SU-DHL-6 (cell line): ENCODE measurements around the gene ARHGAP22.

Source experiments
- H2AFZ ChIP-seq: fragments of 200-600 bp; sonication (generic); 2 replicates; pipeline ENCODE4 v1.6.1; 2014; ENCODE audit warnings: low read depth, mild to moderate bottlenecking, moderate library complexity, mixed read lengths, antibody characterized with exemption, low read length; ENCODE audit not compliant: severe bottlenecking
- H3F3A ChIP-seq: fragments of 200-600 bp; shearing (Covaris generic); 2 replicates; pipeline ENCODE4 v1.6.0; 2016; ENCODE audit warnings: antibody characterized with exemption, mild to moderate bottlenecking; ENCODE audit not compliant: insufficient read depth
- H3K27ac ChIP-seq: fragments of 200-600 bp; sonication (generic); 2 replicates; pipeline ENCODE4 v1.5.1; 2016; ENCODE audit warnings: low read depth, mild to moderate bottlenecking, low read length, moderate library complexity, mixed read lengths
- H3K27me3 ChIP-seq: fragments of 200-600 bp; sonication (generic), shearing (Covaris generic); 2 replicates; pipeline ENCODE4 v1.6.0; 2014; ENCODE audit warnings: mild to moderate bottlenecking, low read length
- H3K36me3 ChIP-seq: fragments of 200-600 bp; sonication (generic); 2 replicates; pipeline ENCODE4 v1.6.1; 2014; ENCODE audit warnings: mild to moderate bottlenecking, low read length, mixed read lengths
- H3K4me2 ChIP-seq: fragments of 300-600, 200-600 bp; shearing (Covaris generic), sonication (generic); 2 replicates; pipeline ENCODE4 v1.6.0; 2014; ENCODE audit warnings: low read length, low read depth, mild to moderate bottlenecking; ENCODE audit not compliant: poor library complexity, severe bottlenecking
- H3K4me3 ChIP-seq: fragments of 200-600 bp; sonication (generic); 2 replicates; pipeline ENCODE4 v1.5.1; 2014; ENCODE audit warnings: antibody characterized with exemption, low read length, mild to moderate bottlenecking, mixed read lengths; ENCODE audit not compliant: insufficient read depth, poor library complexity, severe bottlenecking
- H3K79me2 ChIP-seq: fragments of 200-600 bp; sonication (generic); 2 replicates; pipeline ENCODE4 v1.6.1; 2014; ENCODE audit warnings: mild to moderate bottlenecking, low read length, moderate library complexity; ENCODE audit not compliant: insufficient read depth
- H3K9ac ChIP-seq: fragments of 200-600 bp; sonication (generic); 2 replicates; pipeline ENCODE4 v1.7.0; 2014; ENCODE audit warnings: mild to moderate bottlenecking, low read length
- H3K9me2 ChIP-seq: fragments of 200-600 bp; sonication (generic); replicated peaks from 2 replicates; pipeline ENCODE4 v1.6.1; 2014; ENCODE audit warnings: low read length; ENCODE audit not compliant: insufficient read depth
- H3K9me3 ChIP-seq: fragments of 200-600 bp; sonication (generic); 2 replicates; pipeline ENCODE4 v1.6.1; 2014; ENCODE audit warnings: low read length, mixed read lengths; ENCODE audit not compliant: insufficient read depth
- H4K20me1 ChIP-seq: fragments of 200-600 bp; sonication (generic); 2 replicates; pipeline ENCODE4 v1.6.1; 2014; ENCODE audit warnings: low read depth, mild to moderate bottlenecking, antibody characterized with exemption, low read length, moderate library complexity, mixed read lengths
- EZH2phosphoT487 ChIP-seq: fragments of 200-600 bp; sonication (generic), shearing (Covaris generic); conservative IDR thresholded peaks from 2 replicates; pipeline ENCODE4 v1.6.1; 2018; ENCODE audit warnings: mild to moderate bottlenecking, antibody characterized with exemption, low read length, moderate library complexity, mixed read lengths
- TF ChIP-seq, protein P1 (sequence below): fragments of 200-600 bp; sonication (generic); IDR thresholded peaks from one replicate; pipeline ENCODE4 v1.5.1; 2017; ENCODE audit warnings: antibody characterized with exemption, mild to moderate bottlenecking, low read length, moderate library complexity; ENCODE audit not compliant: insufficient read depth, poor library complexity, severe bottlenecking

Gene ARHGAP22

GRCh38 chr10:48598936-48599829 lies 5.7 kb downstream of the ARHGAP22 start:
- Histone ChIP-seq H3K9me2 (no peaks in the 10 kb centered on the region), H2AFZ (no peak overlapping the region), H3K27me3 (no peaks in the 10 kb centered on the region), H3K9ac (no peak overlapping the region), H3K79me2 (0 out of 2 replicates have a peak, but pooled peaks cover 3% of the 10 kb centered on the region), H3K4me2 (no peak overlapping the region), H3K27ac (no peak overlapping the region), H3K4me3 (no peak overlapping the region), H3F3A (no peaks in the 10 kb centered on the region), H3K9me3 (no peaks in the 10 kb centered on the region), H4K20me1 (no peaks in the 10 kb centered on the region), H3K36me3 (no peaks in the 10 kb centered on the region)
- no peak for TF ChIP-seq EZH2phosphoT487
- TF ChIP-seq, protein P1, sequence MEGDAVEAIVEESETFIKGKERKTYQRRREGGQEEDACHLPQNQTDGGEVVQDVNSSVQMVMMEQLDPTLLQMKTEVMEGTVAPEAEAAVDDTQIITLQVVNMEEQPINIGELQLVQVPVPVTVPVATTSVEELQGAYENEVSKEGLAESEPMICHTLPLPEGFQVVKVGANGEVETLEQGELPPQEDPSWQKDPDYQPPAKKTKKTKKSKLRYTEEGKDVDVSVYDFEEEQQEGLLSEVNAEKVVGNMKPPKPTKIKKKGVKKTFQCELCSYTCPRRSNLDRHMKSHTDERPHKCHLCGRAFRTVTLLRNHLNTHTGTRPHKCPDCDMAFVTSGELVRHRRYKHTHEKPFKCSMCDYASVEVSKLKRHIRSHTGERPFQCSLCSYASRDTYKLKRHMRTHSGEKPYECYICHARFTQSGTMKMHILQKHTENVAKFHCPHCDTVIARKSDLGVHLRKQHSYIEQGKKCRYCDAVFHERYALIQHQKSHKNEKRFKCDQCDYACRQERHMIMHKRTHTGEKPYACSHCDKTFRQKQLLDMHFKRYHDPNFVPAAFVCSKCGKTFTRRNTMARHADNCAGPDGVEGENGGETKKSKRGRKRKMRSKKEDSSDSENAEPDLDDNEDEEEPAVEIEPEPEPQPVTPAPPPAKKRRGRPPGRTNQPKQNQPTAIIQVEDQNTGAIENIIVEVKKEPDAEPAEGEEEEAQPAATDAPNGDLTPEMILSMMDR, result no peak

DNA sequence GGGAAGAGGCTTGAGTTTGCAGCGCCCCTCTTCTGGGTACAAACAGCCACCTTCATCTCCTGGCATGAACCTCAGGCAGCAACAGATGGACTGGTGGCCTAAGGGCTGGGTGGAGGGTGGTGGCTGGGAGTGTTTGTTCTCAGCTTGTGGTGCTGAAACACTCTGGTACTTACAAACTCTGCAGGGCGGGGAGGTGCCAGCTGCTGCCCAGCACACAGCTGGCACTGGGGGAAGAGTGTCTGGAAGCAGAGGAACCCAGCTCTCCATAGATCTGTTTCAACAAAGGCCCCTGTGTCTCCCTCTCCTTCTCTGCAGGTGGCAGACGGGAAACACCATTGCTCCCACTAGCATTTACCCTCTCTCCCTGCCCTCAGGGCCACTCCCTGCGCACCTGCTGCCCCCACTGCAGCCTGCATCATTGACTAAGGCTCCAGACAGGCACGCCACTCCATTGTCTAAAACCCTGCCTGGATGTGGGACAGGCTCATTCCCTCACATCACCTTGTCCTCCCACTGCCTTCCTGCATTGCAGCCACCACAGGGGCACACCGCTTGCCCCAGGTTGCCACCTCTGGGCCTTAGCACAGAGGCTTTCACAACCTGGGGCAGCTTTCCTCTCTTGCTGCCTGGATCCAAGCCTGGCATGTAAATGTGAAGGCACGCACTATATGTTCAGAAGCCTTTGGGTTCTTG lies 6.5 kb downstream of the ARHGAP22 start:
- Histone ChIP-seq H4K20me1 (no peaks in the 10 kb centered on the region), H3K36me3 (no peaks in the 10 kb centered on the region), H3K9ac (no peak overlapping the region), H2AFZ (no peak overlapping the region), H3K27ac (no peak overlapping the region), H3K9me2 (no peaks in the 10 kb centered on the region), H3F3A (no peaks in the 10 kb centered on the region), H3K79me2 (no peaks in the 10 kb centered on the region), H3K9me3 (no peaks in the 10 kb centered on the region), H3K27me3 (no peaks in the 10 kb centered on the region), H3K4me3 (no peak overlapping the region), H3K4me2 (no peak overlapping the region)
- TF ChIP-seq EZH2phosphoT487, result no peak
- TF ChIP-seq, protein P1, result no peak

- Histone ChIP-seq H4K20me1 (no peaks in the 10 kb centered on the region), H3K36me3 (no peaks in the 10 kb centered on the region), H3K9me2 (no peaks in the 10 kb centered on the region), H3K79me2 (no peaks in the 10 kb centered on the region), H3K9me3 (no peaks in the 10 kb centered on the region), H3K27me3 (no peaks in the 10 kb centered on the region), H3K27ac (no peak overlapping the region), H2AFZ (no peak overlapping the region), H3K4me2 (no peak overlapping the region), H3F3A (no peaks in the 10 kb centered on the region), H3K9ac (no peak overlapping the region), H3K4me3 (no peak overlapping the region)
- TF ChIP-seq, protein P1, result no peak
- no peak for TF ChIP-seq EZH2phosphoT487
These were observed 9.3 kb downstream of the ARHGAP22 start for GRCh38 chr10:48595539-48595932.
